GM18499 (cell line): Measurements from ENCODE around the gene XYLT1.
"Not testable (repeated sequence)": the region's sequence is repeated elsewhere in the genome, so short reads cannot be mapped to it uniquely, and the experiment has no call there.

Source experiments
- ATAC-seq: cut with Tn5 transposase; IDR thresholded peaks from one replicate; pipeline ENCODE4 v1.9.1; 2021; ENCODE audit warnings: moderate number of reproducible peaks; ENCODE audit not compliant: insufficient read depth, unreplicated experiment

Gene XYLT1

DNA sequence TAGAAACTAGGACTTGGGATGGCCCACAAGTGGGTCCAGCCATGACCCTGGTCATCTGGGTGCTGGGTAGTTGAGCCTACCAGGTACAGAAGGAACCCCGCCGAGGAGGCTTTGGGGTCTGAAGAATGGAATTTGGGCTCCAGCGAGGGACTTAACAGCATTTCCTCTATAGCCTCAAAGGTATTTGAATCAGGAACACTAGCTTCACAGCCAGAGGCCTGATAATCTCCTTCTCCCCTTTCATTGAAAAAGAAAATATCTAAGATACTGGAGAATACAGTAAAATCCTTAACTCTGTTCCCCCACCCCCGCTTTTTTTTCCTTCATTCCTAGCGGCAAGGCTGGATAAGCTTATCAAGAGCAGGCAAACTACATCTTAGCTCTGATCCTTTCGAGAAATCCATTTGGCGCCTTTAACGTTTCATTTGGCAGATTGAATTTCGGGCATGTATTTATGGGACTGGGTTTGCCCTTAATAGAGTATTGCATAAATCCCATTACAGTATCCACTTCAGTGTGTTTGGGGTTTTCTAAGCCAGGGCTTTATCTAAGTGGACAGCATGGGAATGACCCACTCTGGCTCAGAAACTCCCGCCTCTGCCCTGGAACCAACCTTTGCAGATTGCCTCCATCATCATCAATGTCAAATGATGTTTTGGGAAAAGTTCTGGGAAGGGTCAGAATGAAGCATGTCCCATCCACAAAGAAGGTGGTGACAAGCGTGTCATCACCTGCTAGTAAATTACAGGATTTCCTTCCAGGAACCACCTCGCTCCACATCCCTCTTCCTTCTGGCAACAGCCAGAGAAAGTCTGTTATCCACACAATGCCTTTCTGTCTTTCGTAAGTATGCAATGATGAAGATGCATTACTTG is 36.9 kb downstream of the XYLT1 start:
- no peak for ATAC-seq

DNA sequence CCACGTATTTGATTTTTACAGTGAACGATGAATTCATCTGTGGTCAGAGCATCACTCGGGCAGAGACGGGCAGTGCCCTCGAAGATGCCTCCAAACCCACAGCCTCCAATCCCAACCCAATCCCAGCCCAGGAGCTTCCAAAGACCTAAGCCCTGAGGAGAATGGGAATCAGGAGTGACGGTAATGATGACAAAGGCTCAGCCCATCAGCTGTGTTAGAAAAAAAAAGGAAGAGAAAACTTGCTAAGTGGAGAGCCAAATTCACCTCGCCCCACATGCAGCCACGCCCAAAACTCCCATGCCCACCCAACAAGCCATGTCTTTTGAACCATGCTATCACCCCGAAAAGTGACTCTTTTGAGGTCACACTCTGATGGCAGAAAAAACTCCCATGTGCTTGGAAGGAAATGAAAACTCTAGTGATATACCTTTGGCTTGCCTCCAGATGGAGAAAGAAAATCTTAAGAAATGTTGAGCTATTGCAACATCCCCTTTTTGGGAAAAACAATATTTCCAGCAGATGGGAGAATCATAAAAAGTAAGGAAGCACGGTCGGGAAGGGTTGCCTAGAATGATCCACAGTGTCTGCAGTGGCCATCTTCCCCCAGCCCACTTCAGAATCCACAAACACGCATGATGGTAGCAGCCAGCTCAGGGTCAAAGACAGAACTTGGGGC is 37.7 kb downstream of the XYLT1 start:
- no peak for ATAC-seq

DNA sequence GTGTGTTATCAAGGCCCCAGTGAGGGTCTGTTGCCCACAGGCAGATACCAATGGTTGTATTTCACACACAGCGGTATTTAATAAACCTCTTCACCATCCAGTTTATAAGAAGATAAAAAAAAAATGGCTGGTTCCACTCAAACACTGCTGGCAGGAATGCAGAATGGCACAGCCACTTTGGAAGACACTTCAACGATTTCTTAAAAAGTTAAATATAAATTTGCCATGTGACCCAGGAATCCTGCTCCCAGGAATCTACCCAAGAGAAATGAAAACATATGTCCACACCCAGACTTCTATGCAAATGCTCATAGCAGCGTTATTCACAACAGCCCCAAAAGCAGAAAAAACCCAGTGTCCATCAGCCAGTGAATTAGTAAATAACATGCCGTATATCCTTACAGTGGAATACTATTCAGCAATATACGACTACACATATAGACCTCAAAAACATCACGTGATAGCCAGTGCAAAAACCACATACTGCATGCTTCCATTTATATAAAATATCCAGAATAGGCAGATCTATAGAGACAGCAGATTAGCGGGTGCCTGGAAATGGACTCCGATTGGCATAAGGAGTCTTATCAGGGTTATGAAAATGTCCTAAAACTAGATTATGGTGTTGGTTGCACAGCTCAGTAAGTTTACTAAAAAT is 38.7 kb downstream of the XYLT1 start:
- no peak for ATAC-seq

DNA sequence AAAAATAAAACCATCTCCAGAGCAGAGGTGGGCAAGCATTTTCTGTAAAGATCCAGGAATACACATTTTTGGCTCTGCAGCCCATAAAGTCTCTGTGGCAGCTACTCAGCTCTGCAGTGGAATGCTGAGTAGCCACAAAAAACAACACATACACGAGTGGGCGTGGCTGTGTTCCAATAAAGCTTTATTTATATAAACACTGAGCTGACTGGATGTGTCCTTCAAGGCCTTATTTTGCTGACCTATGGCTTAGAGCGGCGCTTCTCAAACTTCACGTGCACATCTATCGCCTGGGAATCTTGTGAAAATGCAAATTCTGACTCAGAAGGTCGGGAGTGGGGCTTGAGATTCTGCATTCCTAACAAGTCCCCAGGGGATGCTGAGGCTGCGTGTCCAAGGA is 39.7 kb downstream of the XYLT1 start:
- ATAC-seq = no peak

DNA sequence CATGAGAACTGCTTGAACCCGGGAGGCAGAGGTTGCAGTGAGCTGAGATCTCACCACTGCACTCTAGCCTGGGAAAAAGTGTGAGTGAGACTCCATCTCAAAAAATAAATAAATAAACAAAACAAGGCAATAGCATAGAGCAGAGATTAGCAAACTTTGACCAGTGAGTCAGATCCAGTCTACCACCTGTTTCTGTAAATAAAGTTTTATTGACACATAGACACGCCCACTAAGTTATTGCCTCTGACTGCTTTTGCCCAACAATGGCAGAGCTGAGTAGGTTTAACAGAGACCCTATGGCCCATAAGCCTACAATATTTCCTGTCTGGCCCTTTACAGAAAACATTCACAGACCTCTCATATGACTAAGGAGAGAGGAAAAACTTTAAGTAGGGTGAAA is 44.3 kb downstream of the XYLT1 start:
- ATAC-seq = no peak

DNA sequence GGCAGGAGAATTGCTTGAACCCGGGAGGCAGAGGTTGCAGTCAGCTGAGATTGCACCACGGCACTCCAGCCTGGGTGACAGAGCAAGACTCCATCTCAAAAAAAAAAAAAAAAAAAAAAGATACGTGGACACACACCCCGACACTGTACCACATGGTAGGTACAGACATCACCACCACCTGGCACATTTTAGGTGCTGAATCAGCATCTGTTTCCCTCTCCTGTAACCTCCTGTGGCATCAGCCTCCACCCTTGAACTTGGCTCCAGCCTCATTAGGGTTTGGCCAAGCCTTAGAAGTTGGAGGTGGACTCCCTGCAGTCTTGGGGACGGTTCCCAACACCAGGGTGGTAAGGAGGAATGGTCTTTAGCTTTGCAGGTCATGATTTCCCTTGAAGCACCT is 46.0 kb downstream of the XYLT1 start:
- ATAC-seq = no peak

DNA sequence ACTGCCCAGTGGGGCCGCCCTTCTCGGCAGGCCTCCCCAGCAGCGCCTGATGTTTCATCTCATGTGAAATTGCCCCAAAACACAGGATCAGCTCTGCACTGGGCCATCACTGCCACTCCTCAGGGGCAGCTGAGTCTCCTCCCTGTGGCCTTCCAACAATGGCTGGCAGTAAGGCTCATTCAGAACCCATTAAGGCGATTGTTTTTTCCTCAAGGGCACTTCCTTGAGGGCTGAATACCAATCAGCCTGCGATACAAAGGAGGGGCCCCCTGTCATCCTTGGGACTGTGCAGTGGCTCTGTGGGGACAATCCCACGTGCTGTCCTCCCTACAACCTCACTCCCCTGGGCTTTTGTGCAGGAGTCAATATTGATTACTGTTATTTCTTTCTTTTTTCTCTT is 47.5 kb downstream of the XYLT1 start:
- no peak for ATAC-seq

DNA sequence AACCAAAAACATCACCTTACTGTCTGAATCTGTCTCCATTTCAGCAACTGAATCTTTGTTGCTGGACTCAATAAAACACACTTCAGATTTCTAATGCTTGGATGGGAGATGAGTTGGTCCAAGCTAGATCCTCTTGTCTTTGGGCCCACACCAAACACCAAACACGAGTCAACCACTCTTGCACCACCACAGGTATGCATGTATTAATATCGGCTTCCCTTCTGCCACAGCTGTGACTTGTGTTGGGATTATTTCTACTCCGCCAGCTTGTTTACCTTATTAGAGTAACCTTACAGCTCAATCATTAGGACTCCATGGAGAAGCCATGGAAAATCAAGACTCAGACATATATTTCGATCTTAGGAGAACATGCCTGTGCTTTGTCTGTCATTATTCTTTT is 49.9 kb downstream of the XYLT1 start:
- ATAC-seq = no peak

DNA sequence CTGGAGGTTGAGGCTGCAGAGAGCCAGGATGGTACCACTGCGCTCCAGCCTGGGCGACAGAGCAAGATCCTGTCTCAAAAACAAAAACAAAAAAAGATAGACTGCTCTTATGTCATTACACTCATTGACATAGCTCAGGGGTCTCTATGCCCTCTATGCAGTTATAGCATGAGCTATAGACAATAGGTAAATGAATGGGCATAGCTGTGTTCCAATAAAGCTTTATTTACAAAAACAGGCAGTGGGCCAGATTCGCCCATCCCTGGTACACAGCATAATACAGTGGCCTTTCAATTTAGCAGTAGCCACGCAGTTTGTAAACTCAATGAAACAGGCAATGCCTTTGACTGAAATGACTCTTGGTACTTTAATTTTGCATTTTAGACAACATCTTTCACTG is 51.5 kb downstream of the XYLT1 start:
- no peak for ATAC-seq

DNA sequence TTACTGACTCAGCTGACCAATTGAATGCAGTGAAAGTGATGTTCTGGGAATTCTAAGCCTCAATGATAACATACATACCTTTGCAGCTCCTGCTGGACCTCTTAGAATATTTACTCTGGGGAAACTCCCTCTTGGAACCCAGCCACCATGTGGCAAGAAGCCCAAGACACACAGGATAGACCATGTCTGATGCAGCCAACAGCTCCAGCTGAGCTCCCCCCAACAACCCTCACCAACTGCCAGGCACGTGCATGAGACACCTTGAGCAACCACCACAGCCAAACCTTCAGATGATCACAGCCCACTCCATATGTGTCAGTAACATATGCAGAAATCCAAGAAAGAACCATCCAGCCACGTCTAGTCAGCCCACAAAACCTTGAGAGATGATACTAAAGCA is 53.0 kb downstream of the XYLT1 start:
- no peak for ATAC-seq

DNA sequence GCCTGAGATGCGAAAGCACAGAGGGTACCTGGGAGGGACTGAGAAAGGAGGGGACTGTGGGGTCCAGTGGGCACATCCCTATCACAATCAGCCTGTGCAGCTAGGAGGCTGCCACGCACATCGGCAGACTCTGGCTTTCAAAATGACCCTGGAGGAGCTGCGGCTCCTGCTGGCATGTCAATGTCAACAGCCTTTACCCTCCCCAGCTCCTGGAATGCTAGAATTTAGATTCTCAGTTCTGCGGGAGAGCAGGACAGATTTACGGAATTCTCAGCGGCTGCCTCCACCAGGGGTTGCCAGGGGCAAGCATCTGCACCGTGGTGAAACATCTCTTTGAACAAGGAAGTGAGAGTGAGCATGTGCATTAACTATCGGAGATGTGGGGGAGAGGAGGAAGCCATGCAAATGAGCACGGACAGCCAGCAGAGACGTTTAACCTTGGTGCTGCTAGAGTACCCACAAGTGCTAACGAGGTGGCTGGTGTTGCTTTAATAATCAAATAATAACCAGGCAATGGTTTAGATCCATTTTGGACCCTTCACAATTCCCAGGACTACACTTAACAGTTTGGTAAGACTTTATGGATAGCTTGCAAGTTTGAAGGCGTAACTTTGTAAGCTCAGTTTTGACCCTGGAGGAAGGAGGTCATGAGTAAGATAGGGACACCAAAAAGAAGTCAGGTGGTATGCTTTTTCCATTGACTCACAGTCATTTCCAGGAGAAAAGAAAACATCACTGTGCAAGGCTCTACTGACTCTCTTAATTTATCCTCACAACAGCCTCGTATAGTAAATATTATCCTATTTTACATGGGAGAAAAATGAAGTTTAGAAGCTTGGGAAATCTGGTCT is 54.1 kb downstream of the XYLT1 start:
- ATAC-seq = peak; percentile 82

DNA sequence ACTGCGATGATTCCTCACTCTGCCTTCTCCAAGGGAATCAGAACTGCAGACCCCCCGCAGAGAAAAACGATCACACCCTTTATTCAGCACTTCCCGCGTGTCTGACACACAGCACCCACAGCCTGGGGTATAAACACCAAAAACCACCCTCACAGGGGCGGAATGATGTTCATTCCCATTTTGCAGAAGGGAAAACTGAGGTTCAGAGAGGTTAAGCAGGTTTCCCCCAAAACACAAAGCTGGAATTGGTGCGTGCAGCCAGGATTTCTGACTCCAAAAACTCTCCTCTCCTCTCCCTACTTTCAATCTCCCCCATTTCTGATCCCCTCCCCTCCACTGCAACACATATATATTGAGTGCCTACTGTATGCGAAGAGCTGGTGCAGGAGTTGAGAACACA is 55.8 kb downstream of the XYLT1 start:
- no peak for ATAC-seq

DNA sequence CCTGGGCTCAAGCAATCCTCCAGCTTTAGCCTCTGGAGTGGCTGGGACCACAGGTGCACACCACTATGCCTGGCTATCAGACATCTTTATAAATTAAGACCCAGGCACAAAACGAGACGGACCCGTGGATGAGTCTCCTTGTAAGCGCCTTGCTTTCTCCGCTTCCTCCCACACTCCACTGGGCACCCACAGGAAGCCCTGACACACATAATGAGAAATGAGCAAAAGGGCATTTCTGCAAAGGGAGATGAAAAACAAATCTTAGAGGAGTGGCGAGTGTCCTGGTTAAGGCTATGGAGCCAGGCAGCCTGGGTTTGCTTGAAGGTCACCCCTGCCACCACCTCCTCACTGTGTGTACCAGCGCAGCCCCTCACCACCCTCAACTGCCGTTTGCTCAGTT is 56.3 kb downstream of the XYLT1 start:
- ATAC-seq = no peak

DNA sequence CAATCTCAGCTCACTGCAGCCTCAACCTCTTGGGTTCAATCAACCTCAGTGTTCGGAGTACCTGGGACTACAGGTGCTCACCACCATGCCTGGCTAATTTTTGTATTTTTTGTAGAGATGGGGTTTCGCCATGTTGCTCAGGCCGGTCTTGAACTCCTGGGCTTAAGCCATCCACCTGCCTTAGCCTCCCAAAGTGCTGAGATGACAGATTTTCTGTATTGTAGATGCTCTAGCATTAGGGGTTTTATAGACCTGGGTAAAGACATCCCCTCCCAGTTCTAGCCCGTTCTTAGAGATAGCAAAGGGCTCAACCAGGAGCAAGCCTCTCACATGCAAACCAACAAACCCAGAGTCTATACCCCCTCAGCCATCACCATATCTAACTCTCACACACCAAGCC is 57.3 kb downstream of the XYLT1 start:
- ATAC-seq = no peak

DNA sequence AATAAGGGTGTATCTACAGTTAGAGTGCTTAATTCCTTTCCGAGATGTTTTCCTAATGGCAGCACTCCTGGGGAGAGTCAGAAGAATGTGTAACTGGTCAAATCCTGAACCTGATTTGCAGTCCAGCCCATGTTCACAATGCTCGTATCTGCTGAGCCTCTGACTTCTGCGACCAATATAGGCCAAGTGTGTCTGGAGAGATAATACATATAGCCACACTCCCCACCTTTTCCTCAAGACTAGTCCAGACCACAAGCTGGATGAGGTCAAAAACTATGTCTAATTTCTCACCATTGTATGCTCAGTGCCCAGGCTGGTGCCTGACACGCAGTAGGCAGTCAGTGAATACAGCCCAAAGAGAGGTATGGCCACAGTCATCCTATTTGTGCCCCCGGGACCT is 58.0 kb downstream of the XYLT1 start:
- no peak for ATAC-seq

DNA sequence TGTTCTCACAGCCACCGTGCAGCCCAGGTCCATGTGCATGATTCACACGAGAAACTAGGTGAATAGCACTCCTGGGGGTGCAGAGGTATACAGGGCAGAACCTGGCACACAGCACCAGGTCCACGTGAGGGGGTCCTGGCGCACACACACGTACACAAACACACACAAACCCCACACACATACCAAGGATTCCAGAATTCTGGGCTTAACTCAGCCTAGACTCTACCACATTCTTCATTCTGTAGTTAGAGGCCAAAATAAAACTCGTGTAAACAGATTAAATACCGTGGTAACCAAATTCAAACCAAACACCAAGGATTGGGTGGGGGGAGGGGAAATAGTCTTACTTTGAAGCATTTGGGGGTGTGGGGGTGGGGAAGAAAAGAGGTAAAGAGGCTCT is 58.5 kb downstream of the XYLT1 start:
- no peak for ATAC-seq

DNA sequence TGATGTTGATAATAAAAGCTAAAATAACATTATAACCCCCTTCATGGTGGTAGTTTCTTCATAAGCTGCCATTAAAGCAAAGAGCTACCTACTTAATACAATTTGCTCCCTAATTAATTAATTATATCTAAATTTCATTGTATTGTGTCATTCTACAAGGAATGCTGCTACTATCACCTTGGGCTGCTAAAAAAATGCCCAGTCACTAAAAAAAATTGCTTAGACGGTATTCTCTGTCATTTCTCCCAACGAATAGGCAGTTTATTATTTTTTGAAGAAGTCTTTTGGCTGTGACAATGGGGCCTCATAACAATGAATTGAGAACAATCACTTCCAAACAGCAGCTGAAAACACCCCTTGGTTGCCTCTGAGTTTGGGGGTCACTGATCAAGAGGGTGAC is 59.5 kb downstream of the XYLT1 start:
- ATAC-seq = no peak

DNA sequence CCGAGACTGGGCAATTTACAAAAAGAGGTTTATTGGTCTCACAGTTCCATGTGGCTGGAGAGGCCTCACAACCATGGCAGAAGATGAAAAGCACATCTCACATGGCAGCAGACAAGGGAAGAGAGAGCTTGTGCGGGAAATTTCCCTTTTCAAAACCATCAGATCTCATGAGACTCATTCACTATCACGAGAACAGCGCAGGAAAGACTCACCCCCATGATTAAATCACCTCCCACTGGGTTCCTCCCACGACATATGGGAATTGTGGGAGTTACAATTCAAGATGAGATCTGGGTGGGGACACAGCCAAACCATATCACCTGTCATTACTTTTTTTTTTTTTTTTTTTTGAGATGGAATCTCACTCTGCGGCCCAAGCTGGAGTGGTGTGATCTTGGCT is 60.4 kb downstream of the XYLT1 start:
- ATAC-seq = not testable (repeated sequence)

DNA sequence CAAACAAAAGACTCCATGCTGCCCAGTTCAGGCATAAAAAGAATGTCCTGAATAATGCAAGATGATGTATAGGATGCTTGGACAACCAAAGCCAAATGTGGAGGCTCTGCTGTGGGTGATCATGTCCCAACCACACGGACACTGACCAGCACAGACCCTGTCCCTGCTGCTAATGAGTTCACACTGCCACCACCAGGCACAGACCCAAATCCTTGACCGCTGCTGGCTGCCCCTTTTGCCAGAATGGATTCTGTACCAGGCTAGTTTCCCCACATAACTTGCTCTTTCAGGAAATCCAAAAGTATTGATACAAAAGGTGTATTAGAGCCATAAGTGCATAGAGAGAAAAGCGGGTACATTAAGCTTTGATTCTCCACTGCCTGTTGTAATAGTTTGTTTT is 60.9 kb downstream of the XYLT1 start:
- no peak for ATAC-seq

DNA sequence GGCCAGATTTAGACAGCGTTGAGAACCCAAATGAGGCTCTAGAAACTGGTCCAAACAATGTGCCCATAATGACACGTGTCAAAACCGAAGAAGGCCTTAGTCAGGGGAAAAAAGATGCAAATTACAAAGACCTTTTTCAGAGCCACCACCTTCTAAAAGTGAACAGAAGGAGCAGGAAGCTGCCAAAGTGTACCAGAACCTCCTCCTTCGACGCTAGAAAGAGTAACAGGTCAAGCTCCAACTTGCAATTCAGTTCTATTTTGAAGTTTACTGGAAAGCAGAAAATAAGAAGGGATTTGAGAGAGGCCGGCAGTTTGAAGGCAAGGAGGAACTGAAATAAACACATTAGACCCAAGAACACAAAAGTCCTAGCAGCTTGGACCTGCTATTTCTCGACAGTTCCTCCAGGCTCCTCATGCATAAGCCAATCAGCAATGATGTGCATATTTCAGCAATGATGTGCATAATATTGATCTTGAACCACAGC is 61.8 kb downstream of the XYLT1 start:
- ATAC-seq = peak; percentile 42
